Endothelial cell (in vitro differentiated cells): ENCODE data around the gene EFNA5. TPM values are rescaled to one million over a fixed set of nuclear protein-coding genes. Genes with fewer than 3 reads are reported as not detected.

ENCODE experiments used
- DNase-seq: peaks from one replicate; pipeline ENCODE4 v3.0.0; 2021; ENCODE audit warnings: low spot score
- H3K27ac Mint-ChIP-seq: one replicate; pipeline ENCODE4 v1.8.0; 2021; ENCODE audit warnings: mixed read lengths, inconsistent platforms; ENCODE audit not compliant: unreplicated experiment
- H3K27me3 Mint-ChIP-seq: one replicate; pipeline ENCODE4 v1.8.0; 2021; ENCODE audit warnings: mild to moderate bottlenecking, moderate library complexity, mixed read lengths, inconsistent platforms; ENCODE audit not compliant: unreplicated experiment
- H3K36me3 Mint-ChIP-seq: one replicate; pipeline ENCODE4 v1.8.0; 2021; ENCODE audit warnings: mild to moderate bottlenecking, low read depth, mixed read lengths, inconsistent platforms; ENCODE audit not compliant: unreplicated experiment
- H3K4me1 Mint-ChIP-seq: one replicate; pipeline ENCODE4 v1.8.0; 2021; ENCODE audit warnings: mild to moderate bottlenecking, mixed read lengths, inconsistent platforms; ENCODE audit not compliant: unreplicated experiment
- H3K4me3 Mint-ChIP-seq: one replicate; pipeline ENCODE4 v1.8.0; 2021; ENCODE audit warnings: mild to moderate bottlenecking, mixed read lengths, inconsistent platforms; ENCODE audit not compliant: unreplicated experiment
- H3K9me3 Mint-ChIP-seq: one replicate; pipeline ENCODE4 v1.8.0; 2021; ENCODE audit warnings: mixed read lengths, inconsistent platforms; ENCODE audit not compliant: unreplicated experiment
- CTCF ChIP-seq: fragments of 200-600 bp; sonication (generic); IDR thresholded peaks from one replicate; pipeline ENCODE4 v1.5.0; 2021; ENCODE audit warnings: antibody characterized with exemption; ENCODE audit not compliant: unreplicated experiment
- total RNA-seq: library from RNA; stranded (reverse); fragmentation: NEBNext Ultra II Directional; extraction: Animal tissue kit (Norgen Biotek cat#: 25700); gene quantifications from one replicate; pipeline ENCODE4 v1.2.1, GENCODE V29; 2021; ENCODE audit not compliant: unreplicated experiment

The EFNA5 gene
- total RNA-seq, 1 donor from 2014 or later: 8.8 TPM

GRCh38 chr5:107470295-107470582, 200.5 kb downstream of the EFNA5 start:
- no peak for TF ChIP-seq CTCF
- H3K4me1 Mint-ChIP-seq: peaks cover 28% of the 10 kb centered on the region
- no peaks in the 10 kb centered on the region for H3K27me3 Mint-ChIP-seq
- no peak for DNase-seq
- H3K36me3 Mint-ChIP-seq: no peaks in the 10 kb centered on the region
- H3K27ac Mint-ChIP-seq: no peak overlapping the region
- H3K9me3 Mint-ChIP-seq: no peaks in the 10 kb centered on the region
- H3K4me3 Mint-ChIP-seq: no peak overlapping the region

DNA sequence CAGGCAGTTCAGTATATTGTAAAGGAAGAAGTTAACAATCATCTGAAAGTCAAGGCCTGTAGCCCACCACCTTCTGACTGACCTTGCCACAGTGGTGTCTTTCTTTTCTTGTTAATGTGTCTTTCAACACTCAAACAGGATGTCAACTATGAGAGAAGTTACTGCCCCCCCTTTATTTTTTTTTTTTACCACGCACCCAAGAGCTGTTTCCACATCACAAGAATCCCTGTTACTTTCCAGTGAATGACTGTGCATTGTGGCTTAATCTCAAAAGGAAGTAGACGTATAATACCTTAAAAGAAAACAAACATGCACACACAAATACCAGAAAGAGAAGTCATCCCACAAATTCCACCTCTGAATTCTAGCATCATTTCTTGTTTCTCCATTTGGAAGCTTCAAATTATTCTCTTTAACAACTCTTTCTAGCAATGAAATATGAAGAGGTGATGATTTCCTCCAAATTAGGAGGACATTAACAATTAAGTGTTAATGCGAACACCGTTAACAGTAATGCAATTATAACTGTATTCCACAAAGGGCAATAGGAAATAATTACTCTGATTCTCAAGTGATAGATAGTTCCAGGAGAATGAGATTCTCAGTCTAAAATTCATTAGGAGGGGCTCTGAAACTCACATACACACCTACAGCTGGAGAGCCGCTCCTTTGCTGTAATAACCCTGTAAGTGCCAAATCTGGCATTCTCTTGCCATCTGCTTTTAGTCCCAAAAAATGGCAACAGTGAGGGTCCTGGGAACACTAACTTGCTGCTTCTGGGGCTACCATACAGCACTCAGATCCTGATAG, 201.0 kb downstream of the EFNA5 start:
- Mint-ChIP-seq H3K36me3 (no peaks in the 10 kb centered on the region), H3K4me1 (peaks cover 34% of the 10 kb centered on the region), H3K9me3 (no peaks in the 10 kb centered on the region), H3K27me3 (no peaks in the 10 kb centered on the region), H3K4me3 (no peak overlapping the region), H3K27ac (peak overlapping the region; percentile 28)
- no peak for DNase-seq
- no peak for TF ChIP-seq CTCF

- Mint-ChIP-seq H3K4me3 (no peak overlapping the region), H3K4me1 (peaks cover 37% of the 10 kb centered on the region), H3K36me3 (no peaks in the 10 kb centered on the region), H3K27ac (peak overlapping the region; percentile 28), H3K27me3 (no peaks in the 10 kb centered on the region), H3K9me3 (no peaks in the 10 kb centered on the region)
- TF ChIP-seq CTCF: no peak
- DNase-seq: no peak
Observed at GRCh38 chr5:107469064-107469463, 201.7 kb downstream of the EFNA5 start.

- Mint-ChIP-seq H3K27me3 (no peaks in the 10 kb centered on the region), H3K4me1 (peaks cover 37% of the 10 kb centered on the region), H3K9me3 (no peaks in the 10 kb centered on the region), H3K36me3 (no peaks in the 10 kb centered on the region), H3K4me3 (no peak overlapping the region), H3K27ac (no peak overlapping the region)
- DNase-seq: no peak
- no peak for TF ChIP-seq CTCF
Observed at GRCh38 chr5:107468276-107468675, 202.5 kb downstream of the EFNA5 start.

DNA sequence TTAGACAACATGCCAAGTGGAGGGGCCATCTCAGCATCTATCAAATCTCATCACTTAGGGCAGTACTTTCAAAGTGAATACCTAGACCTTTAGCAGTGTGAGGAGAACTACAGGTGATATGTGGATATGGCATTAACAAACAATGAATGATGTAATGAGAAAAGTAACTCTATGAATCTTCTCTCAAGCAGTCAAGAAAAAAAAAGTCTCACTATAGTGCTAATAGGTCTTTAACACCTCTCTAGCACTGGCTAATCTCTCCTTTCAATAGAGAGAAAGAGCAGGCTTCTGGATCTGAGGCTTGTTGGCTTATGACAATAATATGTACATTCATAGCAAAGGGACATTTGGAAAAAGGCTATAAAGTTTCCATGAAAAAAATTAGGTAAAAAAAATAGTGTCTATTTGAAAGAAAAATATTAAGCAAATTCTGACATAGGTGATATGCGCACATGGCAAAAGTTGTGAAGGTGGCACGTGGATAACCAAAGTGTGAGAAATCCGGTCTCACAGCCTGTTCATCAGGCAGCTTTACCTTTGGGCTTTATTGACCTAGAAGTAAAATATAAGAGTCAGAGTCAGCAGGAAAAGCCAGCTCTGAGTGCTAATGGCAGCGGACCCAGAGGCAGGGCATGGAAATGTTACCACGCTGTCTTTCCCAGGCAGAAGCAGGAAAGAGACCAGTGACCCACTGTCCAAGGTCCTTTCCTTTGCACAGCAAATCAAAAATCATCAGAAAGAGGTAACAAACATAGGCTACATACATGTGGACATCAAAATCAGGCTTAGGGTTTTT, 203.4 kb downstream of the EFNA5 start:
- Mint-ChIP-seq H3K4me1 (peaks cover 37% of the 10 kb centered on the region), H3K27ac (no peak overlapping the region)

More for the DNA sequence above, 203.4 kb downstream of the EFNA5 start:
- H3K4me3 Mint-ChIP-seq: no peak overlapping the region
- no peaks in the 10 kb centered on the region for H3K27me3 Mint-ChIP-seq
- TF ChIP-seq CTCF: no peak
- H3K9me3 Mint-ChIP-seq: no peaks in the 10 kb centered on the region
- no peaks in the 10 kb centered on the region for H3K36me3 Mint-ChIP-seq
- peak; percentile 15 for DNase-seq
